Left colon (tissue), 2 donors: ENCODE measurements around the gene MPV17L2. TPM values are rescaled to one million over a fixed set of nuclear protein-coding genes. Genes with fewer than 3 reads are reported as not detected.
A peak's percentile ranks its signal among the peaks of the same experiment; 100 is the strongest.
"Not testable (repeated sequence)": the region's sequence is repeated elsewhere in the genome, so short reads cannot be mapped to it uniquely, and the experiment has no call there.

ENCODE experiments used
- ATAC-seq: fragments of 200-7000 bp; cut with Tn5 transposase; one replicate; pipeline ENCODE4 v1.9.1; 2020; ENCODE audit warnings: mild to moderate bottlenecking, moderate library complexity
- DNase-seq, 2 donors: peaks; one replicate each; pipeline ENCODE4 v3.0.0-alpha.2; 2020
- intact Hi-C, 2 donors: fragments of 100-400 bp; cut with DNase I in 1 of 2; cut with micrococcal nuclease in 1 of 2; formaldehyde crosslinking; loops; one replicate each; pipeline versions ENCODE4 v1.11.2 to v1.14.0; 2022; cut with DNase I, micrococcal nuclease
- total RNA-seq, 2 donors: library from RNA; stranded (reverse); fragmentation: NEBNext Ultra II Directional; extraction: Animal tissue kit (Norgen Biotek cat#: 25700); gene quantifications; one replicate each; pipeline ENCODE4 v1.2.1, GENCODE V29; 2021
- donor health status: DM: no; HTN: no; CAD: no.
- donor health status: DM: yes; HTN: yes; CAD: no.

MPV17L2 gene
- total RNA-seq, 2 donors from 2014 or later: 9.9 to 15.4 TPM

DNA sequence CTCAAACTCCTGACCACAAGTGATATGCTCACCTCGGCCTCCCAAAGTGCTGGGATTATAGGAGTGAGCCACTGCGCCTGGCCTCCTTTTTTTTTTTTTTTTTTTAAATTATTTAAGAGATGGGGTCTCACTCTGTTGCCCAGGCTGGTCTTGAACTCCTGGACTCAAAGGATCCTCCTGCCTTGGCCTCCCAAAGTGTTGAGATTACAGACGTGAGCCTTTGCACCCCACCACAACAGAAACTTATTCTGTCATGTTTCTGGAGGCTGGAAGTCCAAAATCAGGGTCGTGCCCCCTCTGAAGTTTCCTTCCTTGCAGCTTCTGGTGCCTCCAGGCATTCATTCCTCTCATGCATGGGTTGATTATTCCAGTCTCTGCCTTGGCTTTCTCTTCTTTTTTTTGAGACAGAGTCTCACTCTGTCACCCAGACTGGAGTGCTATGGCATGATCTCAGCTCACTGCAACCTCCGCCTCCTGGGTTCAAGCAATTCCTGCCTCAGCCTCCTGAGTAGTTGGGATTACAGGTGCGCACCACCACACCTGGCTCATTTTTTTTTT lies 33.9 kb upstream of the MPV17L2 start:
- intact Hi-C loops, DNase-seq, ATAC-seq: not testable (repeated sequence)

DNA sequence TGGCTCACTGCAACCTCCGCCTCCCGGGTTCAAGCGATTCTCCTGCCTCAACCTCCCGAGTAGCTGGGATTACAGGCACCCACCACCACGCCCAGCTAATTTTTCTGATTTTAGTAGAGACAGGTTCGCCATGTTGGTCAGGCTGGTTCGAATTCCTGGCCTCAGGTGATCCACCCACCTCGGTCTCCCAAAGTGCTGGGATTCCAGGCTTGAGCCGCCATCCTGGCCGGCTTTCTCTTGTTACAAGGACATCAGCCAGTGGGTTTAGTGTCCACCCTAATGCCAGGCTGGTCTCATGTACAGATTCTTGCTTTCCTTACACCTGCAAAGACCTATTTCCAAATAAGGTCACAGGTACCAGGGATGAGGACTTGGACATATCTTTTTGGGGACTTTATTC lies 33.2 kb upstream of the MPV17L2 start:
- DNase-seq (no peak), ATAC-seq (no peak)
- intact Hi-C loops: loop anchor here (10.0 kb wide), 2 partner anchors 45 to 145 kb away; no protein-coding TSS in a partner anchor

DNA sequence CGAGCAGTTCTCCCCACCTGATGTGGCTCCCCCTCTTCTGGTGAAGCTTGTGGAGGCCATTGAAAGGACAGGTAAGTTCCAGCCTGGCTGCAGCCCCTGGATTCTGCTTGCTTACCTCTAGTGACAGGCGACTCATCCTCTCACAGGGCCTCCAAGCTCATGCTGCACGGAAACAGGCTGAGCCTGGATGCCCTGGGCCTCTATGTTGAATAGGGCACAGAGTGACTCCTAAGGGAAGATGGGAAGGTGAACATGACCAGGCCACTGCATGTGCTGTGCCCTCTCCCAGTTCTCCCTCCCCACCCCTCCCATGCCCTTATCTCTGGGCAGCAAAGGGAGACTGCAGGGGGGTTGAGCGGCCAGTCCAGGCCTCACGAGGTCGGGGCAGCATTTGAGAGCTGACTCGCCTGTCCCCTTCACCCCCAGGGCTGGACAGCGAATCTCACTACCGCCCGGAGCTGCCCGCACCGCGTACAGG lies 32.5 kb upstream of the MPV17L2 start:
- intact Hi-C loops: loop anchor here (10.0 kb wide), 2 partner anchors 46 to 146 kb away; no protein-coding TSS in a partner anchor
- DNase-seq: no peak
- no peak for ATAC-seq

DNA sequence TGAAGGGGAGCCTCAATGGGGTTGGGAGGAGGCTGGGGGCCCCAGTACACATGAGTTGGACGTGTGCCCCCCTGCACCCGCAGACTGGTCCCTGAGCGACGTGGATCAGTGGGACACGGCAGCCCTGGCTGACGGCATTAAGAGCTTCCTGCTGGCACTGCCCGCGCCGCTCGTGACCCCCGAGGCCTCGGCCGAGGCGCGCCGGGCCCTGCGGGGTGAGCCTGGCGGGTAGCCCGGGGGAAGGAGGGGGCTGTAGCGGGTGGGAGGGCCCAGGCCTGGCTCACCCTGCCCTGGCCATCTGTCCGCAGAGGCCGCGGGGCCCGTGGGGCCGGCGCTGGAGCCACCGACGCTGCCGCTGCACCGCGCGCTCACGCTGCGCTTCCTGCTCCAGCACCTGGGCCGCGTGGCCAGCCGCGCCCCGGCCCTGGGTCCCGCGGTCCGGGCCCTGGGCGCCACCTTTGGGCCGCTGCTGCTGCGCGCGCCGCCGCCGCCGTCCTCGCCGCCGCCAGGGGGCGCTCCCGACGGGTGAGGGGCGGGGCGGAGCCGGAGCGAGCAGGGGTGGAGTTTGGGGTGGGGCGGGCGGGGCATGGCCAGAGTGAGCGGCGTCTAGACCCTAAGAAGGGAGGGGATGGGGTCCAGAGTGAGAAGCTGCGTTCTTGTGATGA lies 31.9 kb upstream of the MPV17L2 start:
- intact Hi-C loops: loop anchor here (10.0 kb wide), 2 partner anchors 46 to 146 kb away; no protein-coding TSS in a partner anchor
- ATAC-seq (peak; percentile 73), DNase-seq (peak in 1 of 2 donors; percentile 81)

DNA sequence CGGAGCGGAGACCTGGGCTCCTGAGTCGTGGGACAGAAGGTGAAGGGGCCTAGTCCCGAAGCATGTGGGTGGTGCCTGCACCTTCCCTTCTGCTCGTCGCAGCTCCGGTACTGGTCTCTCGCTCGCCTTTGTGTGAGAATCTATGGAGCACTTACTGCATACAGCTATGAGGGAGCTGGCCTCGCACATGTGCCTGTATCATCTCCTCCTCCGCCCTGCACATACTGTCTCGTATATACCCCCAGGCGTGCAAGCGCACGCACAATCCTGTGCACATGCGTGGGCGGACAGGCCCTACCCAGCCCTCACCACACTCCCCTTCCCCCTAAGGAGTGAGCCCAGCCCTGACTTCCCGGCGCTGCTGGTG lies 31.4 kb upstream of the MPV17L2 start:
- intact Hi-C loops: loop anchor here (10.0 kb wide), 2 partner anchors 47 to 147 kb away; no protein-coding TSS in a partner anchor
- no peak for DNase-seq
- ATAC-seq: peak; percentile 1

DNA sequence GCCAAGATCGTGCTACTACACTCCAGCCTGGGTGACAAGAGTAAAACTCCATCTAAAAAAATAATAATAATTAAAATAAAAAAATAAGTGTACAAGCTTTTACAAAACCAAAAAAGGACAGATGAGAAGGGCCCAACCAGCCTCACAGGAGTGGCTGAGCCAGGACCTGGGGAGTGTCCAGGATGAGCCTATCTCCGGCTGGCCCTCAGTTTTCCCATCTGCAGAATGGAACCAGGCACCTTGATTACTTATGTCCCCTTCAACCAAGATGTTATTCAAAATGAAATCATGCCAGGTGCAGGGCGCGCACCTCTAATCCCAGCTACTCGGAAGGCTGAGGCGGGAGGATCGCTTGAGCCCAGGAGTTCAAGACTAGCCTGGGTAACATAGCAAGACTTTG lies 28.9 kb upstream of the MPV17L2 start:
- no peak for DNase-seq
- no peak for ATAC-seq
- intact Hi-C loops: loop anchor here (10.0 kb wide), 2 partner anchors 49 to 149 kb away; no protein-coding TSS in a partner anchor

DNA sequence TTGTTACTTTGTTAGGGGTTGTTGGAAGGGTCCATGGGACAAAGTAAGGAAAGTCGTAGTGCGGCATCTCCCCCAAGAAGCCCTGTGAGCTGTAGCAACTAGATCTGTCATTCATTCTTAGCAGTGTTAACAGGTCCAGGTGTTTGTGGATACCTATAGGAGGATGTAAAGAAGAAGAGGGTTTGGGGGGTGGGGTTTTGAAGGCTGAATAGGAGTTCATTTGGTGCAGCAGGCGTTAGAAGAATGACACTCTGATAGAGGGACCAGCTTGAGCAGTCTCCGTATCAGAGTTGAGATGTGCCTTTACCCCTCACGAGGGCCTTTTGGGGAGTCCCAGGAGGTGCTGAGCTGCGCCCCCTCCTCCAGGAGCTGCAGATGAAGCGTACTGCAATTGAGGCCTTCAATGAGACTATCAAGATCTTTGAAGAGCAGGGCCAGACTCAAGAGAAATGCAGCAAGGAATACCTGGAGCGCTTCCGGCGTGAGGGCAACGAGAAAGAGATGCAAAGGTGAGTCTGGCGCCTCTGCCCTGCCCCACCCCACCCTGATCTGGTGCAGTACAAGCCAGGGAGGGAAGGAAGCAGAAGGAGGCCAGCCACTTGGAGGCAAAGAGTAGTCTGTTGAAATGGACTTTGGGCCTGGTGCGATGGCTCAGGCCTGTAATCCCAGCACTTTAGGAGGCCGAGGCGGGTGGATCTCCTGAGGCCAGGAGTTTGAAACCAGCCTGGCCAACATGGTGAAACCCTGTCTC lies 27.0 kb upstream of the MPV17L2 start:
- peak; percentile 36 for ATAC-seq
- DNase-seq: no peak
- intact Hi-C loops: loop anchor here (5.0 to 10.0 kb wide), 3 partner anchors 51 to 151 kb away; no protein-coding TSS in a partner anchor

DNA sequence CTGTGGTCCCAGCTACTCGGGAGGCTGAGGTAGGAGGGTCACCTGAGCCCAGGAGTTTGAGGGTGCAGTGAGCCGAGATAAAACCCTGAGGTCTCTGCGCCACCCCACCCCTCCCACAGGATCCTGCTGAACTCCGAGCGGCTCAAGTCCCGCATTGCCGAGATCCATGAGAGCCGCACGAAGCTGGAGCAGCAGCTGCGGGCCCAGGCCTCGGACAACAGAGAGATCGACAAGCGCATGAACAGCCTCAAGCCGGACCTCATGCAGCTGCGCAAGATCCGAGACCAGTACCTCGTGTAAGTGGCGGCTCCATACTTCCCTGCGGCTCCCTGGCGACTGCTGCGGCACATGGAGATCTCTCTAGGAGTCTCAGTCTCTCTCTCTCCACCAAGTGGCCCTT lies 26.0 kb upstream of the MPV17L2 start:
- intact Hi-C loops: loop anchor here (5.0 to 10.0 kb wide), 3 partner anchors 52 to 152 kb away; no protein-coding TSS in a partner anchor
- ATAC-seq: no peak
- no peak for DNase-seq

DNA sequence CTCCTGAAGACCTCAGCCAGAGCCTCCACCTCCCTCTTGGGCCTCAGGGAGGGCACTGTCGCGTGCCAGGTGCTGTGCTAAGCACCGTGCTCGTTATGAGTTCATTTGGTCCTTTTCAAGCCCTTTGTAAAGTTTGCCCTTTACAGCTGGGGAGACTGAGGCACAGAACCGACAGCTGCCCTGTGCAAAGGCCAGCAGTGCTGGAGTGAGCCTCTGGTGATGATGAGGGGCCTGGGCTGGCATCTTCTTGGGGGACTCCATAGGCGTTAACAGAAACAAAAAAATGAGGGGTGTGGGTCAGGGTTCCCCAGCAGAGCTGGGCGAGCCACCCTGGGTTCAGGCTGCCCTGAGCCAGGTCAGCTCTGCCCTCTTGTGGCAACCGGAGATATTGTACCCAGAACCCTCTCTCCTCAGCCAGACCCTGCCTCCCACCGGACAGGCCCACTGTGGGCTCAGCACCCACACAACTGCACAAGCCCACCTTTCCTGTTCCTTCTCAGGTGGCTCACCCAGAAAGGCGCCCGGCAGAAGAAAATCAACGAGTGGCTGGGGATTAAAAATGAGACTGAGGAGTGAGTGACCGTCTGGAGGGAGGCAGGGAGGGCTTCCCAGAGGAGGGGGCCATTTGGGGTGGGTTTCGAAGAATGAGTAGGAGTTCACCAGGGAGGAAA lies 24.9 kb upstream of the MPV17L2 start:
- intact Hi-C loops: loop anchor here (5.0 to 10.0 kb wide), 3 partner anchors 53 to 153 kb away; no protein-coding TSS in a partner anchor
- peak; percentile 52 for ATAC-seq

DNA sequence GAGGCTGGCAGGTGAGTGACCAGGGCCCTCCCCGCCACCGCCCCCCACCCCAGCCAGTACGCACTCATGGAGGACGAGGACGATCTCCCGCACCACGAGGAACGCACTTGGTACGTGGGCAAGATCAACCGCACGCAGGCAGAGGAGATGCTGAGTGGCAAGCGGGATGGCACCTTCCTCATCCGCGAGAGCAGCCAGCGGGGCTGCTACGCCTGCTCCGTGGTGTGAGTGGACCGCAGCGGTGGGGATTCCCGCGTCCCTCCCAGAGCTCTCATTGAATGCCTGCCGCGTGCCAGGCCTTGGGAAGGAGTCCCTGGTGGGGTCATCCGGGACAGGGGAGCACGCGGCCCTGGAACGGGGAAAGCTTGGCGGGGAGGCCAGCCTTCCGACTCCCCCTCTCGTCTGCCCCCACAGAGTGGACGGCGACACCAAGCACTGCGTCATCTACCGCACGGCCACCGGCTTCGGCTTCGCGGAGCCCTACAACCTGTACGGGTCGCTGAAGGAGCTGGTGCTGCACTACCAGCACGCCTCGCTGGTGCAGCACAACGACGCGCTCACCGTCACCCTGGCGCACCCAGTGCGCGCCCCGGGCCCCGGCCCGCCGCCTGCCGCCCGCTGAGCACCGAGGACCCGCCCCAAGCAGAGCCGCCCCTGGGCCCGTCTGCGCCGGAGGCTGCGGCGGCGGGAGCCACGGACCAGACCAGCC lies 24.2 kb upstream of the MPV17L2 start:
- DNase-seq: no peak
- intact Hi-C loops: loop anchor here (5.0 to 10.0 kb wide), 3 partner anchors 54 to 154 kb away; no protein-coding TSS in a partner anchor
- no peak for ATAC-seq

More for the DNA sequence above, 24.9 kb upstream of the MPV17L2 start:
- DNase-seq: peak; percentile 44 to 62

DNA sequence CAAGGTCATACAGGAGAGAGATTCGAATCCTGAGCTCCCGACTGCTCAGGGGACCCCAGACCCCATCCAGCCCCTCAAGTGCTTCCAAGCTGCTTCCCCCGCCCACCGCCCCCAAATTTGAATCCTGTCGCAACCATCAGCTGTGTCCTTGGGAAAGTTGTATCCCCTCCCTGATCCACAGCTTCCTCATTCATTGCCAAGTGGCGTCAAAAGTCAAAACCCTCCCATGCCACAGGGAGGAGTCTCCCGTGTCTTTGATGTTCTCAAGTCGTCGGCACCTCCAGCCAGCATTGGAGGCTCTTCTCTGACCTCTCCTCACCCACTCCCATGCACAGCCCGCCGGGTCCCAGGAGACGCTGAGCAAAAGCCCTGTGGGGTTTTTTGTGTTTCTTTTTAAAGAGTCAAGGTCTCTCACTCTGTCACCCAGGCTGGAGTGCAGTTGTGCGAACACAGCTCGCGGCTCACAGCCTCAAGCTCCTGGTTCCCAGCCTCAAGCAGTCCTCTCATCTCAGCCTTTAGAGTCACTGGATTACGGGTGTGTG lies 22.2 kb upstream of the MPV17L2 start:
- DNase-seq: peak; percentile 54 to 57
- ATAC-seq: peak; percentile 32
- intact Hi-C loops: no loop called here

DNA sequence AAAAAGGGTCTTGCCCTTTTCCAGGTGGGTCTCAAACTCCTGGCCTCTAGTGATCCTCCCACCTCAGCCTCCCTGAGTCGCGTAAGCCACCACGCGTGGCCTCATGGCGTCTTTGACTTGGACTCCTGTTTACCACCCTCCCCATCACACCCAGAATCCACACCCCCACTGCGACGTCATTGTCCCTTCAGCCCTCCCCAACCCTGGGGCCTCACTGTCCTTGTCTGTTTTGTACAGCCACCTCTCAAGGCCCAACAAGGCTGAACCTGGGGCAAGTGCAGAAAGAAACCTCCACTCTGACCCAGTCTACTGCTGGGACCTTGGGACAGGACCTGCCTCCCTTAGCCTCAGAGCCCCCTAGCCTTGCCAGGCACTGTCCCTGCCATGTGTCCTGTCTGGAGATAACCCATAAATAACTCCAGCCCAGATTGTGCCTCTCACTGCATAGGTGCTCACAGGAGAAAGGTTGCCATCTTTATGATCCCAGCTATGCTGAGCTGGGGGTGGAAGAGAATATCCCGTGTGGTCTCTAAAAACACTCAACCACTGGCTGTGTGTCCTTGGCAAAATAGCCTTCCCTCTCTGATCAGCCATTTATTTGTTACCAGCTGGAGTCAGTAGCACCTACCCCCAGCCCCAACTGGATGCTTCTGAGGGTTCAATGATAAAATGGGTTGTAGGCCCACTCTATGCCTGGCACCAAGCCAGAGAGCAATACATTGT lies 21.3 kb upstream of the MPV17L2 start:
- intact Hi-C loops: no loop called here
- DNase-seq (peak in 1 of 2 donors; percentile 46), ATAC-seq (no peak)

DNA sequence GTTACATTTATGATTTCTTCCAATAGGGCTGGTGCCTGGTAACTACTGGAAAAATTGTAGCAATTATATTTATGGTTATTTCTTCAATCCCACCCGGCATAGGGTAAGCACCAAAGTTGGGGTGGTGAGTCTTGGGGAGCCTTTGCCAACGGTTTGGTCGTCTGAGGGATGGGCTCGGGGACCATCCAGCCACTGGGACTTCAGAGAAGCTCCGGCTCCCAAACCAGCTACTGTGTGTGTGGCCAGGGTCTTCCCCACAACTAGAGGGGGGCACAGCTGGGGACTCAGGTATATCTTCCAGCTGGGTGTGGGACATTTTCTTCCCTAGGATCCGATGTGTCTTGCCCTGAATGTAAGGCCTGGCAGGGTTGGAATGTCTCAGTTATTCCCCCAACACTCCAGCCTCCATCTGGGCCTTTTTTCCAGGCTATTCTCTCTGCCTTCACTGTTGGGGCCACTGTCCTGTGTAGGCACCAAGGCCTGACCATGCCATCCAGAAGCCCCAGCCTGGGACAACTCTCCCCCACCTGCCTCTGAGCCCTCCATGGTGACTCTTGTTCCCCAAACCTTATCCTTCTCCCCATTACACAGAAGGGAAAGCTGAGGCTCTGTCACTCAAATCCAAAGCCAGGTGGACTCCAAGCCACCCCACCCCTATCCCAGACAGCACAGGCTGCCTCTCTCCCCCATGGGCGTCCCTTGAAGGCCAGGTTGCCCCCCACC lies 20.5 kb upstream of the MPV17L2 start:
- ATAC-seq: no peak
- DNase-seq: no peak
- intact Hi-C loops: no loop called here

DNA sequence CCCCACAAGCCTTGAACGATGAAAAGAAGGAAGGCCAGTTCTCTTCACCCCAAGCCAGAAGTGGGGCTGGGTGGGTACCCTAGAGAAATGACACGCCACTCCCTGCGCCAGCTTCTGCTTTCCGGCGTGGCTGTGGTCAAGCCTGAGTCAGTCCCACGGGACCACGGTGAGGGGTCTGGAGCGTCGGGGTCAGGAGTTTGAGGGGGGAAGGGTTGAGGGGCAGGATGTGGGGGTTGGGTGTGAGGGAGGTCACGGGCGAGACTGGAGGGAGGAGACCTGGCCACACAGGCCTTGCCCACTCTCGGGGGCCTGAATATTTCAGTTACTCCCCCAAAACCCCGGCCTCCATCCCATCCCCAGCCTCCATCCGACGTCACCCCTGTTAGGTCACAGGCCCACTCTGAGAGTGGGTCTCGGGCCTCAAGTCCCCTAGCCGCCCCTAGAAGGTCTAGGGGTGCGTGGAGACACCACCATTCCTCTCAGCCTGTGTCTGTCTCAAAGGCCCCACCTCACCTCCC lies 19.9 kb upstream of the MPV17L2 start:
- intact Hi-C loops: no loop called here
- no peak for ATAC-seq
- DNase-seq: peak; percentile 60 to 71

DNA sequence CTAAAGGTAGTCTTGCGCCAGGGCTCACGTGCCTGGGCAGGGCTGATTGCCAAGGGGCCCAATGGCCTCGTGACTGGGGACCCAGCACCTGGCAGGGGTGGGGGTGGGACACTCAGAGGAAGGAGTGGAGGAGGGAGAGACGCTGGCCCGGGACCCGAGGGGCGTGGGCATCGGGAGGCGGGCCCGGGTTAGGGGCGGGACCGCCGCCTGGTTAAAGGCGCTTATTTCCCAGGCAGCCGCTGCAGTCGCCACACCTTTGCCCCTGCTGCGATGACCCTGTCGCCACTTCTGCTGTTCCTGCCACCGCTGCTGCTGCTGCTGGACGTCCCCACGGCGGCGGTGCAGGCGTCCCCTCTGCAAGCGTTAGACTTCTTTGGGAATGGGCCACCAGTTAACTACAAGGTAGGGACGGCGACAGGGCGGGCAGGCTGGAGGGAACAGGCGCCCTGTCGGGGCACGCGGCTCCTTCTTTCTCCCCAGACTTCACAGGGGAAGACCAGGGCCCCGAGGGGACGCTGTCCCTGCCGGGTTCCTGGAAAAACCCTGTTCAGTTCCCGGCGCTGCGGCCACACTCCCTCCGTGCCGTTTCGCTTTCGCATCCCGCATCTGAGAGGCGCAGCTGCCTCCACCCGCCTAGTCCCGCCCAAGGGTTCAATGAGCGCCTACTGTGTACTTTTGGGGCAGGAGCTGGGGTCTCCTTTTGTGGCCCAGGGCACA lies 19.3 kb upstream of the MPV17L2 start, which contains the start of gene IFI30:
TSS of gene IFI30 (plus strand) at position 242 of the 717 bp plus-strand sequence. CDS start at position 271, 29 bp downstream.
- DNase-seq: peak; percentile 85 to 89
- peak; percentile 79 for ATAC-seq
- intact Hi-C loops: no loop called here

DNA sequence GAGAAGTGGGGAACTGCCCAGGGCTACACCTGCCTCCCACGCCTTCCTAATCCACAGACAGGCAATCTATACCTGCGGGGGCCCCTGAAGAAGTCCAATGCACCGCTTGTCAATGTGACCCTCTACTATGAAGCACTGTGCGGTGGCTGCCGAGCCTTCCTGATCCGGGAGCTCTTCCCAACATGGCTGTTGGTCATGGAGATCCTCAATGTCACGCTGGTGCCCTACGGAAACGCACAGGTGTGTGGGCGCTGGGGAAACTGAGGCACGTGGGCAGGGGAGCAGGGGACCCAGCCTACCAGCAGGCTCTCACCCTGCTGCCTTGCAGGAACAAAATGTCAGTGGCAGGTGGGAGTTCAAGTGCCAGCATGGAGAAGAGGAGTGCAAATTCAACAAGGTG lies 18.0 kb upstream of the MPV17L2 start:
- no peak for ATAC-seq
- no peak for DNase-seq
- intact Hi-C loops: no loop called here
